NCI-H146 treated with DMSO at 0.1 percent for 48 hours (cell line): ENCODE results near the gene ANKRD33.

Source experiments
- DNase-seq: peaks from one replicate; lab custom pipeline; 2025; ENCODE audit not compliant: unreplicated experiment; lab: John Stamatoyannopoulos, UW

ANKRD33 gene, protein sequence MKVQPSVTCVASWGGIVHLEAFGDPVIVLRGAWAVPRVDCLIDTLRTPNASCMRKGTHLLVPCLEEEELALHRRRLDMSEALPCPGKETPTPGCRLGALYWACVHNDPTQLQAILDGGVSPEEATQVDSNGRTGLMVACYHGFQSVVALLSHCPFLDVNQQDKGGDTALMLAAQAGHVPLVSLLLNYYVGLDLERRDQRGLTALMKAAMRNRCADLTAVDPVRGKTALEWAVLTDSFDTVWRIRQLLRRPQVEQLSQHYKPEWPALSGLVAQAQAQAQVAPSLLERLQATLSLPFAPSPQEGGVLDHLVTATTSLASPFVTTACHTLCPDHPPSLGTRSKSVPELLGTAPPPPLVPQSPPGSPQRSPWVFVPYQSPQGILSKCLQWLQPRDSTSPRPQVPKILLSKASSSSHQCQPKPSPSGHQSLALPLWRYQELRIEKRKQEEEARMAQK

DNA sequence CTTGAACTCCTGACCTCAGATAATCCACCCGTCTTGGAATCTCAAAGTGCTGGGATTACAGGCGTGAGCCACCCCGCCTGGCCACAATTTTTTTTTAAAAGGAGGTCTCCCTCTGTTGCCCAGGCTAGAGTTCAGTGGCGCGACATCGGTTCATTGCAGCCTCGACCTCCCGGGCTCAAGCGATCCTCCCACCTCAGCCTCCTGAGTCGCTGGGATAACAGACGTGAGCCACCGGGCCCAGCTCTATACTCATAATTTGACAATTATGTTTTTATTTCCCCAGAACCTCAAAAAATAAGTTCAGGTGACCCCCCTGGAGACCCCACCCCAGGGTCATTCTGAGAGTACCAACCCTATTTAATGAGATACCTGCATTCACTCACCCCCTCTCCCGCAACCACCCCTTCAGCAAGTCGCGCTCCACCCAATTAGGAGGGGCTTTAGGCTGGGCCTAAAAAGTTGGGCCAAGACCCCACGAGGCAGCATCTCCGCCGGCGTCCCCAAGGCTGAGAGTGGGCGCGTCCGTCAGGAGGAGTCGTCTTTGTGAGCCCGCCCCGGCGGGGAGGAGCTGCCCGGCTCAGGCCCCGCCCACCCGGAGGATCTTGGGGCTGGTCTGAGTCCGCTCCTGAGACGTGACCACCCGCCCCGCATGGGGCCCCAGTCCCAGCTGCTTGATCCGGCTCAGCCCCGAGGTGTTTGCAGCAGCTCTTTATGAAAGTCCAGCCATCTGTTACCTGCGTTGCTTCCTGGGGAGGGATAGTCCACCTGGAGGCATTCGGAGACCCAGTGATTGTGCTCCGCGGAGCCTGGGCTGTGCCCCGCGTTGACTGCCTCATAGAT is at the start of gene ANKRD33:
Gene ANKRD33 (plus strand): TSS at position 628 of the 840 bp plus-strand sequence. CDS start 84 bp downstream, at position 712.
- peak; percentile 97 for DNase-seq

DNA sequence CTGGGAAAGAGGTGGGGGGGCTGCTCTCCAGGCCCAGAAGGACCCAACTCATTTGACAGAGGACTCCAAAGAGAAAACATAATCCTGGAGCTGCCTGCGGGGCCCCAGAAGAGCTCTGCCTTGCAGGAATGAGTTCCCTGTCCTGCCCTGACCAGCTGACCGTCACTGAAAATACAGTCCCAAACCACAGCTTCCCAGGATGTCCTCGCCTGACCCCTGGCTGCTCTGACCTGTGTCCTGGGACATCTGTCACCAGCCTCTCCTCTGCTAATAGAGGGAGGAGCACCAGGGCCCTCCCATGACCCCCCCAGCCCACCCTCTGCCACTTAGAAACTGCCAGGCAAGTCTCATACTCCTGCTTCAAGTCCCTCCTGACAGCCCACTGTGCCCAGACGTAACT is 49.1 kb upstream of the ANKRD33 start:
- no peak for DNase-seq

DNA sequence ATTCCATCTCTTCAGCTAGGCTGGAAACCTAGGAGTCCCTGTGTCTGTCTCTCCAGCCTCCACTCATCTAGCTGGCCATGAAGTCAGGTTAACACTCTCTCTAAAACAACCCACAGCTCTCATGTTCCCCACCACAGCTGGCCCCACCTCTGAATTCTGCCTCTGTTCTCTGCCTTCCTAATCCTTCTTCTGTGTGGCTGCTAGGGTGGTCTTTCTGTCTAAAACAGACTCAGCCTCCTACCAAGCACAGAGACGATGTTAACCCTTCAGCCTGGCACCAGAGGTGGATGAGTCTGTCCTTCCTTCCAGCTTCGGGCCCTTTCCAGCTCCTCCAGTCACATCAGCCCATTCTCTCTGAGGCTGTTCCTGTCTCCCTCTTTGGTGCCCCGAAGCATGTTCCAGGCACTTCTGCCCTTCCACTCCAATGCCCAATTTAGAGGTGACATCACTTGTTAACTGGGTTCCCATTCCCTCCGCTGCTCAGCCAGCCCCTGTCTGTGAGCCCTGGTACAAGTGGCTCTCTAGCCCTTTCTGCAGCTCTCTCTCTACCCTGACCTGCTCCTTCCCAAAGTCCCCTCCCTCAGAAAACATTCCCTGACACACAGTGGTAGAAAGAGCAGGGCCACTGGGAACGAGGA is 48.5 kb upstream of the ANKRD33 start:
- no peak for DNase-seq

DNA sequence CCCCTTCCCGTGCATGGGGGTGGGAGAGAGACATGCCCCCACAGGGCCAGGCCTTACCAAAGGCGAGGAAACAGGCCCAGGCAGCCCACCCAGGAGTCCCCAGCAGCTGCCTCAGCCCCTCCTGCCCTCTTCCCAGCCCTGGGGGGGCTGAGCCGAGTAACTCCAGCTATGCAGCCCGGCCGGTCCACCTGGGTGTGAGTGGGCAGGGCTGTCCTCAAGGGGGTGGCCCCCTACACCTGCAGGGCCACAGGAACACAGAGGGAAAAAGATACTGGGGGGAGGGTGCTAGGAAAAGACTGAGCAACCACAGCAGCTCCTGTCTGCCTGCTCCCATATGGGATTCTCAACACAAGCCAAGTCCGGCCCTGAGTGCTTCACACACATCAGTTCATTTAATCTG is 46.9 kb upstream of the ANKRD33 start:
- no peak for DNase-seq

DNA sequence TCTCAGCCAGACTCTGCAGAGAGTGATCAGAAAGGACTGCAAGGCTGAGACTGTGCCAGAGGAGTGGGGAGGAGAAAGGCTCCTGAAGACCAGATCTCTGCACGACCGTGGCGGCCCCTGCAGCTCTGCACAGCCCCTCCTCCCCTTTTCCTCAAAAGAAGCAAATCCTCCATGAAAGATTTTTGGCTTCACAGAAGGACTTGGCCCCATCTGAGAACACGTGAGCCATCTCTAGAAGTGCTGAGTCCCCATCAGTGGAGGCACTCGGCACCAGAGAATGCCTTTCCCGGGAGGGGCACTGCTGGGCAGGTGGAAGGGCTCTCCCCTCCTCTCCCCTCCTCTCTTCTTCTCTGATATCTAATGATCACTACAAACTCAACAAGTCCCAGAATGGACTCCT is 46.2 kb upstream of the ANKRD33 start:
- no peak for DNase-seq

DNA sequence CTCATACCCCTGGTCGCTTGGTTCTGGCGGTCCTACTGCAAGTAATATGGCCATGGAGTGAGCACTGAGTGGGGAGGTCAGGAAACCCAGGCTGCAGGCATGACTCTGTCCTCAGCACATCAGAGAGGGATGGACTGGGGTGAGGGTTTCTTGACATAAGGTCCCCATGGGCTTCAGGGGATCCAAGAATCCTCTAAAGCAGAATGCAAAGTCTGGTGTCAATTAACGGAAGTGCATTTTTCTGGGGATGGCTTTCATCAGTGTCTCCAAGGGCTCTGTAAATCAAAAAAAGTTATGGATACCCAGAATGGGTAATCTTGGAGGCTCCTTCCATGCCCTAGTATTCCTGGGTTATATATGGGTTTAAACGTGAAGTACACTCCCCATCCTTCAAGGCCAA is 43.0 kb upstream of the ANKRD33 start:
- DNase-seq: no peak

DNA sequence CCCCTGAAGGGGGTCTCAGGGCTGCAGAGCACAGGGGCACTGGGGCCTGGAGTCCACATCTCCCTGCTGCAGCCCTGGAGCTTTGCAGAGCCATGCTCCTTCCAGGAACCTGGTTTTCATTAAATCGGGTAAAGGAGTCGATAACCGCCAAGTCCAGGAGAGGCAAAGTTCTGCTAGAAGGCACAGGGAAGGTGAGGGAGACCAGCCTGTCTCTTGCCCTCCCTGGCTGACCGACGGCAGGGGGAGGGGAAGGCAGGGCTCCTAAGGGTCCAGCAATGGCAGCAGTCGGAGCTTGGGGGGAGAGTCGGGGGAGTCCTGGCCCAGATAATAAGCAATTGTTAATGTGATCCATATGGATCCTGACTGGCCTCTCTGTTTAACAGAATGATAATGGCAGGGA is 42.4 kb upstream of the ANKRD33 start:
- DNase-seq: no peak

DNA sequence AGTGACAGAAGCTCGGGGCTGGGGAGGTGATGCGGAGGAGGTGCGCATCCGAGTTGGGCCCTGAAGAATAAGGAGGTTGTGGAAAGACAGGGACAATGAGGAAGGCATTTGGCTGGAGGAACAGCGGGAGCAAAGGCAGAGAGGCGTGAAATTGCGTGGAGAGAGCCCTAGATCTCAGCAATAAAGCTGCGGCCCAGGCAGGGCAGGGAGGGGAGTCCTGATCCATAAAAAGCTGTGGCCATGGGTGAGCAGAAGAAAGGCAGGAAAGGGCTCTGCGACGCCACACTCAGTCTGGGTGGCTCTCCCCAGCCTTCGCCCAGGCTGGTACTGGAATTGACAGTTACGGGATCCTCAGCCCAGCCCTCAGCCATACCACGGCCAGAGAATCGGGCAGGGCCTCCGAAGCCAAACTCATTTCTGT is 41.6 kb upstream of the ANKRD33 start:
- DNase-seq: no peak

DNA sequence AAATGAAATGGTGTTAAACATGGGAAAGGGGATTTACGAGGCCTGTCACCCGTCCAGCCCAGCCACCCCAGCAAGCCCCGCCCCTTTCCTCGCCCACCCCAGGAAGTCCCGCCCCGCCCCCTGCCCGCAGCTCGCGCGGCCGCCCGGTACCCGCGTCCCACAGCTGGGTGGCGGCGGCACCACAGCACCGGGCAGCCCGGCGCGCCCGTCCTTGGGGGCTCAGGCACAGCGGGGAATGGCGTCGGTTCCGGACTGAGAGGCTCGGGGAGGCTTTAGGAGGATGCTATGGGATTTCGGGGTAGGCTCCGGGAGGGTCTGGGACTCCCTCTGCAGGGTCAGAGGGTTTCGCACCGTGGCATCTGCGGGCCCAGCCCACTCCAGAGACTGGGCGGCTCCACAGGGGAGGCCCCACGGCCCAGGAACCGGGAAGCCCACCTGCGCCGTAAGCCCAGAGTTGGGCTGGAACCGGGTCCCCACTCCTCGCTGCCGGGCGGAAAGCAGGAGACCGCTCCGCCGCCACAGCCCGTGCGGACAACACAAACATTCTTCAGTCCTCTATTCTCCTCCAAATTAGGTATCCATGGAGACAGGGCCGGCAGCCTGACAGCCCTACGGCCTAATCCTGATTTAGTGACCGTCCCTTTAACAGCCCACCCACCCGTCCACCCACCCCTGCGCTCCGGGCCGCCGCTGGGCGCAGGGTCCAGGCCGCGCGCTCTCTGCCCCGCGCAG is 40.8 kb upstream of the ANKRD33 start:
- no peak for DNase-seq

DNA sequence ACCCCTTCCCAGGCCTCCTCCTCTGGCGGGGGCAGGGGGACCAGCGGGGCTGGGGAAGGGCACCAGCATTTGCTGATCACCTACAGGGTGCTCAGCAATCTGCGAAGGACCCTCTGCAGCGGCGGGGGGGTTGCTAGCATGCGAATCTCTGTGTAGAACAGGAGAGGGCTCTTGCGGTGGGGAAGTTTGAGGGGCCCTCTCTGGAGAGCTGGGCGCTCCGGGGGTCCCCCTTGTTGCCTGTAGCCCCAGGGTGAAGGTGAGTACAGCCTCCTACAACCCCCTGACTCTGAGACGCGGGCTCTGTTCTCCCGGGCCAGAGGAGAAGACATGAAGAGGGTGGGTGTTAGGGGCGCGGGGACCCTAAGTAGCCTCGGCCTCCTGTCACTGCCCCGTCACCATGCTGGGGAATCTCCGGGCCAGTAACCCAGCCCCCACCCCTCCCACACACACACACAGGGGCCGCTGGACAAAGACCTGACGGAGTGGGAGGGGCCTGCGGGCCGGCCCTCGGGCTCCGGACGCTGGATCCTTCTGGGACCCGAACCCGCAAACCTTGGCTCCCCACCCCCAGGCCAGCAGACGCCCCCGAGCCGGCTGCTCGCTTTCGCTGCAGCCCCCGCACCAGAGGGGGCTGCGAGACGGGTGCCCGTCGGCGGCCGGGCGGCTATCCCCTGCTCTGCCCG is 40.1 kb upstream of the ANKRD33 start:
- DNase-seq: no peak

DNA sequence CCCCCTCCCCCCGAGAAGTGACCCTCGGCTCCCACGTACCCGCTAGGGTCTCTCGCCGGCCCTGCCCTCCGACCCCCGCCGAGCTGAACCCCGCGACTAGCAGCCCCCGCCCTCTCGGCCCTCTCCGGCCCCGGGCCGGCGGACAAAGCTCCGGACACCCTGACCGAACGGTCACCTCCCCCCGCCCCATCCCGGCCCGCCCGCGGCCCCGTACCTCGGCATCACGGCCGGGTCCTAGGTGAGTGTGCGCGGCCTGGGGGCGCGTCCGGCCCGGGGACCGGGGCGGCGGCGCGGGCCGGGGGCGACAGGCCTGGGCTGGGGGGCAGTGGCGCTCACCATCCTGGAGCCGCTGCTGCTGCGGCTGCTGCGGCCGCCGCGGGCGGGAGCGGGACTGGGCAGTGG is 39.6 kb upstream of the ANKRD33 start, which contains the start of gene FIGNL2:
Gene FIGNL2 (minus strand): TSS at position 393 of the 402 bp plus-strand sequence. CDS start 26,305 bp downstream, outside the sequence.
- no peak for DNase-seq

DNA sequence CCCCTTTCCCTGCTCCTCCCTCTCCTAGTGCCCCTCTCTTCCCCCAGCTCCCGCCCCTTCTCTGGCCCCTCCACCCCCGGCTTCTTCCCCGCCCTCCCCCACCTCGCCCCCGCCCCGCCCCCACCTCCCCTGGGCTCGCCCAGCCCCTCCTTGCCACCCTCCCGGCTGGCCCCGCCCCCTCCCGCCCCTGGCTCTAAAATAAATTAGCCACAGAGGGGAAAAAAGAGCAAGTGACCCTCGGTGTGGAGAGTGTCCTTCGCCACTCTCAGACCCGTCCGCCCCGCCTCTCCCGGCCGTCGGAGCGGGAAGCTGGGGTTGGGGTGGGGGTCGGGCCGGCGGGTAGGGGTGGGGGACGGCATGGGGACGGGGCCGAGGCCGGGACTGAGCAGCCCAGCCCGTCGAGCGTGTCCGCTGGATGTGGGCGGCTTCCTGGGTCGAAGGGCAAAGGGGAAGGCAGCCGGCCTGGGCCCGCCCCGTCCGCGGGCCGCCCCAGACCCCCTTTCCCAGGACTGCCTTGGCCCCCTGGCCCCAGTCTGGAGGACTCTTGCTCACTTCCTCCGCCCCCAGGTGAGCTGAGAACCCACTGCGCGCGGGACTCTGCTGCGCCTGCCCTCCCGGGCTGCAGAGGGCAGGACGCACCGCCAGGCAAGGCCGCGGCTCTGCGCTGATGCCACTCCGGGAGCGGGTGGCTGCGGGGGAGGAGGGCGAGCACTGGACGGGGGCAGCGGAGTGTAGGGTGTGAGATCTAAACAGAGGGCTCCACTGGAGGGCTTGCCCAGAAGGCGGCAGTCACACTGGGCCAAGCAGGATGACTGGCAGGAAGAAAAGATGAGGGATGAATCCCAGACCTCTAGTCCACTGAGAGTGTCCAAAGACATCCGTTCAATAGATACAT is 38.8 kb upstream of the ANKRD33 start:
- no peak for DNase-seq

DNA sequence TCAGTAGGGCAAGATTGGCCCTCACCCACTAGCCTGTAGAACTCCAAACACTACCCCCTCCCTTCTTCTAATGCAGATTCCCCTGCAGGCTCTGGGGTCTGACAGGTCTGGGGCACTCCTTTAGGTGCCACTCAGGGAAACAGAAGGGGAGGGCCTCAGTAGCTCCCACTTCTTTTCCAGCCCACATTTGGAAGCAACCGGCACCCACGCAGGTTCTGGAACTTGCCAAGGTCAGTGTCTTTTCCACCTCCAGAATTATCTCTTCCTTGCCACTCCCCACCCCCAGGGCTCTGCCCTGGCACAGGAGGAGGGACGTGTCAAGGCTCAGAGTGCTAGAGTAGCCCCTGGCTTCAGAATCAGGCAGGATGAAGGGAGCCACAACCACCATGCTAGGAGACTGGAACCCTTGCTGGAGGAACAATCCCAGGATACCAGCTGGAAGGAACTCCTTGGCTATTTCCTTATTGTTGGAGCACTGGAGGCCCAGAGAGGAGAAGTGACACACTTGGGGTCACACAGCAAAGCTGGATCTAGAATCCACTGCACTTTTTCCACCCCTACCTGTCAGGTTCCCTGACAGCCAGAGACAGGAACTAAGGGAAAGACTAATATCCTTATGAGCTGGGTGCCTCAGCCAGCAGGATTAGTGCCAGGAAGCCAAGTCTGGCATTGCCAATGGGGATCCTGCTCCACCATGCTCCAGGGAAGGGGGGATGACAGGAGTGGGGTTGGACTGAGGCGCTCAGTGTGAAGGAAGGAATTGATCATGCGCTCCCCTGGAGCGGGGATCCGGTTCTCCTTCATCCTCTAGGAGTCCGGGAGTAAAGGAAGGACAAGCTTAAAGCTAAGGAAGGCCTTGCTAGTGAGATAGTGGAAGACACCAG is 37.6 kb upstream of the ANKRD33 start:
- no peak for DNase-seq

DNA sequence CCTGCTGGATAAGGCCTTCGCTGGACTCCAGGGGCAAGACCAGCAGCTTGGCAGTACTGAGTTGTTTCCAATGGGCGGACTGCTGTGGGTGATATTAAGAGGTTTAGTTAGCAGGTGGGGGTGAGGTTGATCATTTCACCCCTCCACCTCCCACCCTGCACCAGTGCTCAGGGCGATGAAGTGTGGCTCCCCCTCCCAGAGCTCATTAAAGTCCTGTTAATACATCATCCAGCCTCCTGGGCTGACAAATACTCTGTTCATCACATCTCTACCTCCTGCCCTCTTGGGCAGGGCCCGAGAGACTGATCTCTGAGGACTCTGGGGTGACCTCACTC is 37.0 kb upstream of the ANKRD33 start:
- no peak for DNase-seq

DNA sequence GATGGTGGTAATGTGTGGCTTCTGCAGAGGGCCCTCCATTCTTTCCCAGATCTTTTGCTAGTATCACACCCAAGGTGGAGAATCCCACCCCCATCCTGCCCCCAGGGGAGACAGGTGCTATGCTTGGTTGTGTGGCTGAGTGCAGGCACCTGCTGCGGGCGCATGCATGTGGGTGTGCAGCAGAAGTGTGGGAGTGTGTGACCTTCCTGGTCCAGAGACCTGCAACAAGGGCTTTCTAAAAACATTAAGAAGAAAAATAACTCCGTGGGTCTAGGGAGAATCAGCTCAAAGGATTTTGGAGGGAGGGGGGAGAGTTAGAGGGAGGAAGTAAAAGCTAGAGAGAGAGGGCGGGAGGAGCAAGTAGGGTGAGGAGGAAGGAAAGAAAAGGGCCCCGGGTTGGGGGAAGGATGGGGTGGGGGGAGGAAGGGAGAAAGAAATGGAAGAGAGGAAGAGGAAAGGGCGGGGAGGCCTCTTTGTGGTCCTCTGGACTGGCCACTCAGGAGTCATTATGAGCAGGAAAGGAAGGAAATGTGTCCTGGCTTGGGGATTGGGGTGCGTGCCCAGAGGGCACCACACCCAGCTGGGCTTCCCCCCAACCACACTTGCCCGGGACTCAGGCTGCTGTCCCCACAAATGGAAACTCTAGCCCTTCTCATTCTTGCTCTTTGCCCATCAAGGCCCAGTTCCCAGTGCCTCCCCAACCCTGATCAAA is 36.3 kb upstream of the ANKRD33 start:
- DNase-seq: peak; percentile 86

DNA sequence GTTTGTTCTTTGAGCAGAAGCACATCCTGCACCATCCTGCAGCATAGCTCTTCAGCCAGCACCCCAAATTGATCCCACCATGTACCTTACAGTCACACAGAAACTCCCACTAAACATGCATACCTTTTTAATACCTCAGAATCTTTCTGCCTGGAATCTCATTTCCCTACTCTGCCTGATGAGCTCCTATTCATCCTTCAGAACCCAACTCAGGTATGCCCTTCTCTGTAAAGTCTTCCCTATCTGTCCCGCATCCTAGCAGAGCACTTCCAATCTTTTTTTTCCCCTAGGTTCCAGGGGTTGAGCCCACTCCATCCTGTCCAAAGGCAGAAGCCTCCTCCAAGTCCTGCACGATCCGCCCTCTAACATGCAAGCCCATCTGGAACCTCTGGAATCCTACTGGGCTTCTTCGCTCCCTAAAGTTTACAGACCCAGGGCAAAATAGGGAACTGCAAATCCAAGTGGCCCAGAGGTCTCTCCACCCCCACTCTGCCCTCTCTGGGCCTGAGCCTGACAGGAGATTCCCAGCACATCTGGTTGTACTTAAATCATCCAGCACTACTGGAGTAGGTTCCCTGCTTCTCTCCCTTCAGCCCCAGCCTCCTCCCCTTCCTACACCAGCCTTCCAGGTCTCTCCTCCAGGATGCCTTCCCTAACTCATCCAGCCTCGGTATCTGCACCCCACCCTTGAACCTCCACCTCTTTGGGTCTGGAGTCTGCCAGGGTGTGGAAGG is 35.3 kb upstream of the ANKRD33 start:
- DNase-seq: no peak
